ENCODE data around the gene PEDS1. TPM values are rescaled to one million over a fixed set of nuclear protein-coding genes. Genes with fewer than 3 reads are reported as not detected.

The PEDS1 gene
- total and polyA plus RNA-seq, 2 of the 13 experiments (the other 11 are each of a cell fraction or from before 2014, with no cell fraction given): 30.5 to 93.9 TPM

DNA sequence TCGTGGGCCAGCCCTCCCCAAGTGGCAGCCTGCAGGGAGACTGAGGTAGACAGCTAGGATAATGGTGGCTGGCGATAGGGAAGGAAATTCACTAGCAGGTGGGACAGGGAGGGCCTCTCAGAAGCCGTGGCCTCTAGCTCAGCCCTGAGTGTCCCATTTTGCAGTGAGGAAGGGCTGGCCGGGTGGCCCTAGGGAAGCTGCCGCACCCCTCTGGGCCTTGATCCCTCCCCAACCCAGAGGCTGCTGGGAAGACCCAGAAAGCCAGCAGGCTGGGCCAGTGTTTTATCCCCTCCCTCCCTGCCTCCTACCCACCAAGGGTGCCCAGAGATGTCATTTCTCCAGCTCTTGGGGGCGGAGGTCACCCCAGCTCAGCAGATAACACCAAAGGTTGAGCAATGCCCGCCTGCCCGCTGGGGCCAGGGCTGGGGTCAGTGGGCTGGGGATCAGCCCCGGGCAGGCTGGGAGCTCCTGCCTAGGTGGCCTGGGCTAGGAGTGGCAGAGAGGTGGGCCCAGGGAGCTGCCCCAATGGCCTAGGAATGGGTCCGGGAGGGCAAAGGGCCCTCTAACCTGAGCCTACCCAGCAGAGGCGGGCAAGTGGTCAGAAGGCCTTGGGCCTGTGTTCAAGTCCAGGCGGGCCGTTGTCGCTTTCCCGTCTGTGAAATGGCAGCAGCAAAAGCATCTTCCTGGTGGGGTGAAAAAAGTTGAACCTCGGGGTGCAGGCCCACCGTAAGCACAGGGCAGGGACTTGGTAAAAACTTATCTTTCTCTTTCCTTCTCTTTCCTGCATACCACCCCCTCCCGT lies 35.6 kb upstream of the PEDS1 start (continued):
- TF ChIP-seq, protein P1, sequence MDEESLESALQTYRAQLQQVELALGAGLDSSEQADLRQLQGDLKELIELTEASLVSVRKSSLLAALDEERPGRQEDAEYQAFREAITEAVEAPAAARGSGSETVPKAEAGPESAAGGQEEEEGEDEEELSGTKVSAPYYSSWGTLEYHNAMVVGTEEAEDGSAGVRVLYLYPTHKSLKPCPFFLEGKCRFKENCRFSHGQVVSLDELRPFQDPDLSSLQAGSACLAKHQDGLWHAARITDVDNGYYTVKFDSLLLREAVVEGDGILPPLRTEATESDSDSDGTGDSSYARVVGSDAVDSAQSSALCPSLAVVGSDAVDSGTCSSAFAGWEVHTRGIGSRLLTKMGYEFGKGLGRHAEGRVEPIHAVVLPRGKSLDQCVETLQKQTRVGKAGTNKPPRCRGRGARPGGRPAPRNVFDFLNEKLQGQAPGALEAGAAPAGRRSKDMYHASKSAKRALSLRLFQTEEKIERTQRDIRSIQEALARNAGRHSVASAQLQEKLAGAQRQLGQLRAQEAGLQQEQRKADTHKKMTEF (CRISPR knock-in tag; IDR thresholded peaks at IDR 0.05): peak; percentile 96
- TF ChIP-seq ZNF510 (CRISPR knock-in tag; IDR thresholded peaks at IDR 0.05; ENCODE audit: low read depth) (0 out of 2 replicates have a peak, but pooled peaks have one; percentile 42), ZFP36 (IDR thresholded peaks at IDR 0.05; ENCODE audit: borderline replicate concordance, low read depth, low read length, partially characterized antibody) (no peak), BRCA1 (CRISPR knock-in tag; IDR thresholded peaks at IDR 0.05) (0 out of 2 replicates have a peak, but pooled peaks have one; percentile 45), ZNF101 (CRISPR knock-in tag; IDR thresholded peaks at IDR 0.05; ENCODE audit: borderline replicate concordance, low read depth) (peak; percentile 77; the same call in 1 of the 2 replicates), ZNF329 (CRISPR knock-in tag; IDR thresholded peaks at IDR 0.05; ENCODE audit: low read depth) (peak; percentile 68; the same call in 1 of the 2 replicates), SIX4 (CRISPR knock-in tag; IDR thresholded peaks at IDR 0.05) (peak; percentile 59; the same call in 1 of the 2 replicates), SETDB1 (CRISPR knock-in tag; IDR thresholded peaks at IDR 0.05; ENCODE audit: borderline replicate concordance) (no peak; the same call in 1 of the 2 replicates), TRIM24 (CRISPR knock-in tag; IDR thresholded peaks at IDR 0.05) (peak; percentile 80; the same call in 1 of the 2 replicates), KLF16 (CRISPR knock-in tag; IDR thresholded peaks at IDR 0.05) (peak in 1 of 2 experiments; percentile 93; a peak in 1 of 4 replicates), MED8 (CRISPR knock-in tag; IDR thresholded peaks at IDR 0.05; ENCODE audit: insufficient replicate concordance) (peak; percentile 97)
- TF ChIP-seq, protein P2, sequence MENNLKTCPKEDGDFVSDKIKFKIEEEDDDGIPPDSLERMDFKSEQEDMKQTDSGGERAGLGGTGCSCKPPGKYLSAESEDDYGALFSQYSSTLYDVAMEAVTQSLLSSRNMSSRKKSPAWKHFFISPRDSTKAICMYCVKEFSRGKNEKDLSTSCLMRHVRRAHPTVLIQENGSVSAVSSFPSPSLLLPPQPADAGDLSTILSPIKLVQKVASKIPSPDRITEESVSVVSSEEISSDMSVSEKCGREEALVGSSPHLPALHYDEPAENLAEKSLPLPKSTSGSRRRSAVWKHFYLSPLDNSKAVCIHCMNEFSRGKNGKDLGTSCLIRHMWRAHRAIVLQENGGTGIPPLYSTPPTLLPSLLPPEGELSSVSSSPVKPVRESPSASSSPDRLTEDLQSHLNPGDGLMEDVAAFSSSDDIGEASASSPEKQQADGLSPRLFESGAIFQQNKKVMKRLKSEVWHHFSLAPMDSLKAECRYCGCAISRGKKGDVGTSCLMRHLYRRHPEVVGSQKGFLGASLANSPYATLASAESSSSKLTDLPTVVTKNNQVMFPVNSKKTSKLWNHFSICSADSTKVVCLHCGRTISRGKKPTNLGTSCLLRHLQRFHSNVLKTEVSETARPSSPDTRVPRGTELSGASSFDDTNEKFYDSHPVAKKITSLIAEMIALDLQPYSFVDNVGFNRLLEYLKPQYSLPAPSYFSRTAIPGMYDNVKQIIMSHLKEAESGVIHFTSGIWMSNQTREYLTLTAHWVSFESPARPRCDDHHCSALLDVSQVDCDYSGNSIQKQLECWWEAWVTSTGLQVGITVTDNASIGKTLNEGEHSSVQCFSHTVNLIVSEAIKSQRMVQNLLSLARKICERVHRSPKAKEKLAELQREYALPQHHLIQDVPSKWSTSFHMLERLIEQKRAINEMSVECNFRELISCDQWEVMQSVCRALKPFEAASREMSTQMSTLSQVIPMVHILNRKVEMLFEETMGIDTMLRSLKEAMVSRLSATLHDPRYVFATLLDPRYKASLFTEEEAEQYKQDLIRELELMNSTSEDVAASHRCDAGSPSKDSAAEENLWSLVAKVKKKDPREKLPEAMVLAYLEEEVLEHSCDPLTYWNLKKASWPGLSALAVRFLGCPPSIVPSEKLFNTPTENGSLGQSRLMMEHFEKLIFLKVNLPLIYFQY (CRISPR knock-in tag; IDR thresholded peaks at IDR 0.05; ENCODE audit: borderline replicate concordance): peak; percentile 98
- TF ChIP-seq, protein P3, sequence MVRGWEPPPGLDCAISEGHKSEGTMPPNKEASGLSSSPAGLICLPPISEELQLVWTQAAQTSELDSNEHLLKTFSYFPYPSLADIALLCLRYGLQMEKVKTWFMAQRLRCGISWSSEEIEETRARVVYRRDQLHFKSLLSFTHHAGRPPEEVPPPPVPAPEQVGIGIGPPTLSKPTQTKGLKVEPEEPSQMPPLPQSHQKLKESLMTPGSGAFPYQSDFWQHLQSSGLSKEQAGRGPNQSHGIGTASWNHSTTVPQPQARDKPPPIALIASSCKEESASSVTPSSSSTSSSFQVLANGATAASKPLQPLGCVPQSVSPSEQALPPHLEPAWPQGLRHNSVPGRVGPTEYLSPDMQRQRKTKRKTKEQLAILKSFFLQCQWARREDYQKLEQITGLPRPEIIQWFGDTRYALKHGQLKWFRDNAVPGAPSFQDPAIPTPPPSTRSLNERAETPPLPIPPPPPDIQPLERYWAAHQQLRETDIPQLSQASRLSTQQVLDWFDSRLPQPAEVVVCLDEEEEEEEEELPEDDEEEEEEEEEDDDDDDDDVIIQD (CRISPR knock-in tag; IDR thresholded peaks at IDR 0.05; ENCODE audit: low read depth): peak; percentile 88
- TF ChIP-seq, protein P4, sequence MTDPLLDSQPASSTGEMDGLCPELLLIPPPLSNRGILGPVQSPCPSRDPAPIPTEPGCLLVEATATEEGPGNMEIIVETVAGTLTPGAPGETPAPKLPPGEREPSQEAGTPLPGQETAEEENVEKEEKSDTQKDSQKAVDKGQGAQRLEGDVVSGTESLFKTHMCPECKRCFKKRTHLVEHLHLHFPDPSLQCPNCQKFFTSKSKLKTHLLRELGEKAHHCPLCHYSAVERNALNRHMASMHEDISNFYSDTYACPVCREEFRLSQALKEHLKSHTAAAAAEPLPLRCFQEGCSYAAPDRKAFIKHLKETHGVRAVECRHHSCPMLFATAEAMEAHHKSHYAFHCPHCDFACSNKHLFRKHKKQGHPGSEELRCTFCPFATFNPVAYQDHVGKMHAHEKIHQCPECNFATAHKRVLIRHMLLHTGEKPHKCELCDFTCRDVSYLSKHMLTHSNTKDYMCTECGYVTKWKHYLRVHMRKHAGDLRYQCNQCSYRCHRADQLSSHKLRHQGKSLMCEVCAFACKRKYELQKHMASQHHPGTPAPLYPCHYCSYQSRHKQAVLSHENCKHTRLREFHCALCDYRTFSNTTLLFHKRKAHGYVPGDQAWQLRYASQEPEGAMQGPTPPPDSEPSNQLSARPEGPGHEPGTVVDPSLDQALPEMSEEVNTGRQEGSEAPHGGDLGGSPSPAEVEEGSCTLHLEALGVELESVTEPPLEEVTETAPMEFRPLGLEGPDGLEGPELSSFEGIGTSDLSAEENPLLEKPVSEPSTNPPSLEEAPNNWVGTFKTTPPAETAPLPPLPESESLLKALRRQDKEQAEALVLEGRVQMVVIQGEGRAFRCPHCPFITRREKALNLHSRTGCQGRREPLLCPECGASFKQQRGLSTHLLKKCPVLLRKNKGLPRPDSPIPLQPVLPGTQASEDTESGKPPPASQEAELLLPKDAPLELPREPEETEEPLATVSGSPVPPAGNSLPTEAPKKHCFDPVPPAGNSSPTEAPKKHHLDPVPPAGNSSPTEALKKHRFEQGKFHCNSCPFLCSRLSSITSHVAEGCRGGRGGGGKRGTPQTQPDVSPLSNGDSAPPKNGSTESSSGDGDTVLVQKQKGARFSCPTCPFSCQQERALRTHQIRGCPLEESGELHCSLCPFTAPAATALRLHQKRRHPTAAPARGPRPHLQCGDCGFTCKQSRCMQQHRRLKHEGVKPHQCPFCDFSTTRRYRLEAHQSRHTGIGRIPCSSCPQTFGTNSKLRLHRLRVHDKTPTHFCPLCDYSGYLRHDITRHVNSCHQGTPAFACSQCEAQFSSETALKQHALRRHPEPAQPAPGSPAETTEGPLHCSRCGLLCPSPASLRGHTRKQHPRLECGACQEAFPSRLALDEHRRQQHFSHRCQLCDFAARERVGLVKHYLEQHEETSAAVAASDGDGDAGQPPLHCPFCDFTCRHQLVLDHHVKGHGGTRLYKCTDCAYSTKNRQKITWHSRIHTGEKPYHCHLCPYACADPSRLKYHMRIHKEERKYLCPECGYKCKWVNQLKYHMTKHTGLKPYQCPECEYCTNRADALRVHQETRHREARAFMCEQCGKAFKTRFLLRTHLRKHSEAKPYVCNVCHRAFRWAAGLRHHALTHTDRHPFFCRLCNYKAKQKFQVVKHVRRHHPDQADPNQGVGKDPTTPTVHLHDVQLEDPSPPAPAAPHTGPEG (CRISPR knock-in tag; IDR thresholded peaks at IDR 0.05): peak; percentile 28; the same call in 1 of the 2 replicates

Measured in HepG2 (cell line).